GM12878 (cell line): ENCODE results near the gene SELPLG. TPM values are rescaled to one million over a fixed set of nuclear protein-coding genes. Genes with fewer than 3 reads are reported as not detected.

Experiments used
- ATAC-seq: fragments of 200-7000 bp; cut with Tn5 transposase; 3 replicates; pipeline ENCODE4 v1.9.1; 2020; ENCODE audit warnings: mild to moderate bottlenecking, moderate library complexity
- BruUV-seq: library from RNA; stranded (reverse); fragments of 400-500 nt; replicated peaks from 2 replicates; lab custom pipeline; 2021; lab: Mats Ljungman, UMichigan
- CTCF ChIA-PET: fragments of 300-600 bp; sonication (Branson Sonifier 250); formaldehyde crosslinking; extraction: SDS; loops from one replicate; lab custom pipeline; 2021; ENCODE audit warnings: inconsistent platforms; lab: Yijun Ruan, JAX
- POLR2A ChIA-PET: fragments of 350-600 bp; formaldehyde crosslinking; extraction: SDS; loops from one replicate; lab custom pipeline; 2021; ENCODE audit warnings: inconsistent platforms; lab: Charles Lee
- RAD21 ChIA-PET: fragments of 300-600 bp; sonication (Branson Sonifier 250); formaldehyde crosslinking; loops from one replicate; lab custom pipeline; 2023; ENCODE audit warnings: antibody characterized with exemption; ENCODE audit not compliant: unreplicated experiment; lab: Charles Lee
- SMC1A ChIA-PET: fragments of 300-600 bp; sonication (Branson Sonifier 250); formaldehyde crosslinking; loops from one replicate; lab custom pipeline; 2023; ENCODE audit not compliant: unreplicated experiment, uncharacterized antibody; lab: Charles Lee
- DNase-seq: peaks from one replicate; pipeline ENCODE4 v3.0.0-alpha.2; 2011; ENCODE audit warnings: low read depth, low spot score
- FAIRE-seq: peaks from 3 replicates; lab custom pipeline; 2011; peaks lifted over from hg19 to GRCh38; lab: Jason Lieb, UNC
- H2AFZ ChIP-seq: 2 replicates; pipeline ENCODE4 v1.6.0; 2011; ENCODE audit warnings: low read depth, low read length, control low read depth; ENCODE audit not compliant: control insufficient read depth
- H3K27ac ChIP-seq: 2 replicates; pipeline ENCODE4 v1.5.1; 2011; ENCODE audit warnings: control low read depth; ENCODE audit not compliant: control insufficient read depth, insufficient read depth
- H3K27me3 ChIP-seq, 2 experiments: replicated peaks in 1 of 2; 2 replicates each; pipeline versions ENCODE4 v1.6.0 to v1.6.1; 2011; ENCODE audit warnings: low read length in 1 of 2; ENCODE audit not compliant: control insufficient read depth in 2 of 2, insufficient read depth in 2 of 2
- H3K36me3 ChIP-seq, 2 experiments: 2 replicates each; pipeline ENCODE4 v1.5.1; 2011; ENCODE audit warnings: low read length in 1 of 2; ENCODE audit not compliant: control insufficient read depth in 2 of 2, insufficient read depth in 2 of 2
- H3K4me1 ChIP-seq: 2 replicates; pipeline ENCODE4 v1.6.1; 2011; ENCODE audit warnings: mild to moderate bottlenecking, low read length, moderate library complexity, mixed read lengths; ENCODE audit not compliant: control insufficient read depth, insufficient read depth
- H3K4me2 ChIP-seq: 2 replicates; pipeline ENCODE4 v1.6.0; 2011; ENCODE audit warnings: control low read depth; ENCODE audit not compliant: control insufficient read depth, insufficient read depth
- H3K4me3 ChIP-seq: fragments of 200-600 bp; sonication (generic); 2 replicates; pipeline ENCODE4 v1.5.1; 2016
- H3K79me2 ChIP-seq: 2 replicates; pipeline ENCODE4 v1.6.0; 2011; ENCODE audit warnings: low read length; ENCODE audit not compliant: control insufficient read depth, insufficient read depth
- H3K9ac ChIP-seq: 2 replicates; pipeline ENCODE4 v1.8.0; 2011; ENCODE audit warnings: low read length, control low read depth, mixed read lengths; ENCODE audit not compliant: control insufficient read depth, insufficient read depth
- H3K9me3 ChIP-seq: replicated peaks from 3 replicates; pipeline ENCODE4 v1.5.1; 2011; ENCODE audit warnings: mild to moderate bottlenecking, low read length; ENCODE audit not compliant: control insufficient read depth, insufficient read depth
- H4K20me1 ChIP-seq: 2 replicates; pipeline ENCODE4 v1.6.0; 2011; ENCODE audit not compliant: control insufficient read depth, insufficient read depth
- HDAC2 ChIP-seq: fragments of 200-600 bp; sonication (generic); IDR thresholded peaks from 2 replicates; pipeline ENCODE4 v1.6.1; 2017
- HDAC6 ChIP-seq: fragments of 200-600 bp; sonication (generic); IDR thresholded peaks from one replicate; pipeline ENCODE4 v1.8.0; 2017; ENCODE audit warnings: antibody characterized with exemption; ENCODE audit not compliant: unreplicated experiment
- PAX5 ChIP-seq: IDR thresholded peaks from 2 replicates; pipeline ENCODE4 v1.6.1; 2011; ENCODE audit warnings: low read depth, low read length, borderline replicate concordance
- POLR2A ChIP-seq: IDR thresholded peaks from 2 replicates; pipeline ENCODE4 v1.6.1; 2011; ENCODE audit warnings: low read depth, mild to moderate bottlenecking, low read length
- REST ChIP-seq: IDR thresholded peaks from 2 replicates; pipeline ENCODE4 v1.6.1; 2012; ENCODE audit warnings: mild to moderate bottlenecking, low read depth, low read length
- RUNX3 ChIP-seq: IDR thresholded peaks from 2 replicates; pipeline ENCODE4 v1.6.1; 2012; ENCODE audit warnings: low read length, inconsistent platforms
- SRF ChIP-seq, 2 experiments: IDR thresholded peaks; 2 replicates each; pipeline ENCODE4 v1.6.1; 2011; ENCODE audit warnings: low read depth in 2 of 2, low read length in 2 of 2, mild to moderate bottlenecking in 1 of 2, moderate library complexity in 1 of 2
- USF1 ChIP-seq: IDR thresholded peaks from 2 replicates; pipeline ENCODE4 v1.6.1; 2011; ENCODE audit warnings: borderline replicate concordance, low read depth, mild to moderate bottlenecking, moderate library complexity, mixed read lengths, low read length; ENCODE audit not compliant: insufficient read depth; ENCODE audit errors: extremely low read length
- YBX1 ChIP-seq: fragments of 450-650 bp; IDR thresholded peaks from 2 replicates; pipeline ENCODE4 v1.6.1; 2016; ENCODE audit warnings: antibody characterized with exemption
- WGBS: methylation state at CpG from one replicate; pipeline ENCODE4 v1.1.6; 2016; ENCODE audit warnings: low lambda C conversion rate; ENCODE audit not compliant: insufficient replicate concordance, insufficient coverage; ENCODE audit errors: missing lambda C conversion rate; 5-methylcytosine and 5-hydroxymethylcytosine counted together
- in situ Hi-C: fragments of 300-500 bp; cut with MboI; formaldehyde crosslinking; loops from 9 replicates; pipeline ENCODE4 v1.14.3; 2018; ENCODE audit warnings: mixed read lengths
- intact Hi-C: fragments of 100-400 bp; cut with micrococcal nuclease; formaldehyde crosslinking; loops from one replicate; pipeline ENCODE4 v1.14.2; 2022; ENCODE audit not compliant: unreplicated experiment
- polyA plus RNA-seq, 11 experiments: library from polyadenylated mRNA; depleted of rRNA in 4 of 11; unstranded in 6 of 11; stranded (reverse) in 5 of 11; fragments of >200 nt; fragmentation: Nextera tagmentation in 4 of 11; fragmentation: Illumina TruSeq in 1 of 11; extraction: Ambion mirVana in 4 of 11; extraction: Trizol in 1 of 11; gene quantifications; 1 replicate in 1 of 11; 2 replicates in 10 of 11; pipeline versions ENCODE4 v1.2.1 to v1.2.3, GENCODE V29; 2011 to 2016; ENCODE audit warnings: inconsistent platforms in 2 of 11, missing spikeins in 2 of 11, low read depth in 1 of 11
- total RNA-seq, 4 experiments: library from RNA; depleted of rRNA in 3 of 4; stranded (reverse); fragments of >200 nt in 3 of 4; fragmentation: Illumina TruSeq in 1 of 4; extraction: Trizol in 1 of 4; gene quantifications; 2 replicates each; pipeline versions ENCODE4 v1.2.1 to v1.2.3, GENCODE V29; 2013 to 2021

Gene SELPLG
- total and polyA plus RNA-seq, 10 of the 15 experiments (the other 5 are each of a cell fraction or from before 2014, with no cell fraction given), result 3.2 to 32.3 (median 23.9) TPM

- BruUV-seq, result no TSS peak
- H3K27me3 ChIP-seq, result no peaks in the 10 kb centered on the region
- no peaks in the 10 kb centered on the region for H3K36me3 ChIP-seq
- H3K27ac ChIP-seq, result no peak overlapping the region
- ATAC-seq, result no peak
- no peaks in the 10 kb centered on the region for H3K79me2 ChIP-seq
- CTCF ChIA-PET, result interaction anchor here (0.5 to 1.4 kb wide), 3 partner anchors 14 to 18 kb away, joined by 3 read pairs; no protein-coding TSS in a partner anchor
- SMC1A ChIA-PET, result interaction anchor here (0.7 to 1.1 kb wide), 3 partner anchors 17 to 63 kb away, joined by 4 read pairs; no protein-coding TSS in a partner anchor
- no peaks in the 10 kb centered on the region for H3K9me3 ChIP-seq
- no peak for TF ChIP-seq YBX1
- TF ChIP-seq POLR2A, result no peak
- no peak for TF ChIP-seq HDAC2
- TF ChIP-seq RUNX3, result no peak
- no peak for TF ChIP-seq HDAC6
- TF ChIP-seq SRF (IDR thresholded peaks at IDR 0.05; ENCODE audit: low read depth in 2 of 2, low read length in 2 of 2), result 0 out of 4 replicates have a peak, but pooled peaks of 1 of the 2 experiments have one; percentile 15
- TF ChIP-seq PAX5, result no peak
- TF ChIP-seq USF1, result no peak
- no peak for TF ChIP-seq REST
- intact Hi-C loops, result loop anchor here (5.0 kb wide), 1 partner anchor 683 kb away; no protein-coding TSS in a partner anchor
- H2AFZ ChIP-seq, result no peak overlapping the region
- WGBS, result 61% methylated on average over 4 of the region's 4 CpGs
- in situ Hi-C loops, result no loop called here
- no peaks in the 10 kb centered on the region for H3K4me1 ChIP-seq
- FAIRE-seq, result no peak
- POLR2A ChIA-PET, result no interaction called here
- no peak for DNase-seq
- no peaks in the 10 kb centered on the region for H4K20me1 ChIP-seq
- H3K4me2 ChIP-seq, result no peak overlapping the region
- no peak overlapping the region for H3K9ac ChIP-seq
- no peak overlapping the region for H3K4me3 ChIP-seq
- RAD21 ChIA-PET, result interaction anchor here (1.5 kb wide), 1 partner anchor 17 kb away, joined by 5 read pairs; no protein-coding TSS in a partner anchor
Observed at GRCh38 chr12:108600702-108601007, 33.0 kb downstream of the SELPLG start.
